ENCODE results near the gene ADNP. TPM values are rescaled to one million over a fixed set of nuclear protein-coding genes. Genes with fewer than 3 reads are reported as not detected.

ADNP gene
- total and polyA plus RNA-seq, 2 of the 13 experiments (the other 11 are each of a cell fraction or from before 2014, with no cell fraction given), result 21.0 to 21.5 TPM

DNA sequence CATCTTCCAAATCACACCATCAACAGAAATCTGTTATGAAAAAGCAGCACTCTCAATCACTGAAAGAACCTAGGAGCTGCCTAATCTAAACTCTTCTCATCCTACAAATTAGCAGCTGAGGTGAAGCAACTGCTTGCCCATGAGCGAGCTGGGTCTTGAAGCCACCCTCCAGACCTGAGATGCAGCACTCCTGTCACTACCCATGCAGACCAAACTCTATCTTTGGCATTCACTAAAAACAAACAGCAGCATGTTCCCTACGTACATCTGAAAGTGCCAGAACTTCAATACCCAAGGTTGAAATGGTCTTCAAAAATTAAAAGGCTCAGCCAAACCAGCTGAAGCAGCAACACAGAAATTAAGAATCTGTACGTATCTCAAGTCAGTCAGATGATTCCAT lies 14.3 kb downstream of the ADNP start:
- in situ Hi-C loops (cut with HindIII; ENCODE audit: extremely low pct_ligation_motif_present, low pct_unique_long_range_greater_than_20kb), result no loop called here
- ATAC-seq, result no peak

DNA sequence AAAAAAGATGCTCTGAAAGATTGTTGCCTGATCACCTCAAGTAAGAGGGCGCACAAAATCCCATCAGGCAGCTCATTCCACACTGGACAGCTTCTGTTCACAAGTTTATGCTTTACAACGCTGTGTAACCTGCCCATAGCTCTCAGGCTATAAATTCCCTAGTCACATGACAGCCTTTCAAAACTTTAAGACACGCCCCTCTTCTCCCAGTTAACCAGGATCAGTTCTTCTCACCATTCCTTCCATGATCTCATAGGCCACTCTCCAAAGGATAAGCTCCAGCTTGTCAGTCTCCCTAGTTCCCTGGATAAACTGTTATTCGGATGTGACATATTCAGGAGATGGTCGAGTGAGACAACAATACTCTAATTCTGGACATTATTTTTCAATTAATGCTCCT lies 15.0 kb downstream of the ADNP start:
- no TSS peak for BruUV-seq (replicated peaks)
- H3K36me3 ChIP-seq (replicated peaks in 1 of 2; ENCODE audit: control insufficient read depth in 1 of 2, insufficient read depth in 2 of 2, low read length in 2 of 2), result peaks cover 10 to 46% of the 10 kb centered on the region in 2 experiments
- DNase-seq (ENCODE audit: low spot score), result no peak
- peaks cover 94% of the 10 kb centered on the region for H3K79me2 ChIP-seq (ENCODE audit: insufficient read depth, low read length)
- 92% methylated on average over 5 of the region's 5 CpGs for WGBS (ENCODE audit: low lambda C conversion rate)
- H4K20me1 ChIP-seq (ENCODE audit: insufficient read depth, low read length), result peaks cover 67% of the 10 kb centered on the region
- H2AFZ ChIP-seq (ENCODE audit: low read length), result no peak overlapping the region
- POLR2A ChIA-PET, result interaction anchor here (1.3 kb wide), 1 partner anchor 14 kb away, joined by 5 read pairs; no protein-coding TSS in a partner anchor
- in situ Hi-C loops (cut with HindIII; ENCODE audit: extremely low pct_ligation_motif_present, low pct_unique_long_range_greater_than_20kb), result no loop called here
- TF ChIP-seq, protein P1, sequence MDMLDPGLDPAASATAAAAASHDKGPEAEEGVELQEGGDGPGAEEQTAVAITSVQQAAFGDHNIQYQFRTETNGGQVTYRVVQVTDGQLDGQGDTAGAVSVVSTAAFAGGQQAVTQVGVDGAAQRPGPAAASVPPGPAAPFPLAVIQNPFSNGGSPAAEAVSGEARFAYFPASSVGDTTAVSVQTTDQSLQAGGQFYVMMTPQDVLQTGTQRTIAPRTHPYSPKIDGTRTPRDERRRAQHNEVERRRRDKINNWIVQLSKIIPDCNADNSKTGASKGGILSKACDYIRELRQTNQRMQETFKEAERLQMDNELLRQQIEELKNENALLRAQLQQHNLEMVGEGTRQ (IDR thresholded peaks at IDR 0.05; ENCODE audit: low read depth, low read length), result no peak
- TF ChIP-seq, protein P1 (CRISPR knock-in tag; IDR thresholded peaks at IDR 0.05; ENCODE audit: borderline replicate concordance), result peak; percentile 29; the same call in 1 of the 2 replicates
- TF ChIP-seq, protein P2, sequence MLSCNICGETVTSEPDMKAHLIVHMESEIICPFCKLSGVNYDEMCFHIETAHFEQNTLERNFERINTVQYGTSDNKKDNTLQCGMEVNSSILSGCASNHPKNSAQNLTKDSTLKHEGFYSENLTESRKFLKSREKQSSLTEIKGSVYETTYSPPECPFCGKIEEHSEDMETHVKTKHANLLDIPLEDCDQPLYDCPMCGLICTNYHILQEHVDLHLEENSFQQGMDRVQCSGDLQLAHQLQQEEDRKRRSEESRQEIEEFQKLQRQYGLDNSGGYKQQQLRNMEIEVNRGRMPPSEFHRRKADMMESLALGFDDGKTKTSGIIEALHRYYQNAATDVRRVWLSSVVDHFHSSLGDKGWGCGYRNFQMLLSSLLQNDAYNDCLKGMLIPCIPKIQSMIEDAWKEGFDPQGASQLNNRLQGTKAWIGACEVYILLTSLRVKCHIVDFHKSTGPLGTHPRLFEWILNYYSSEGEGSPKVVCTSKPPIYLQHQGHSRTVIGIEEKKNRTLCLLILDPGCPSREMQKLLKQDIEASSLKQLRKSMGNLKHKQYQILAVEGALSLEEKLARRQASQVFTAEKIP (CRISPR knock-in tag; IDR thresholded peaks at IDR 0.05; ENCODE audit: borderline replicate concordance), result no peak
- TF ChIP-seq, protein P3, sequence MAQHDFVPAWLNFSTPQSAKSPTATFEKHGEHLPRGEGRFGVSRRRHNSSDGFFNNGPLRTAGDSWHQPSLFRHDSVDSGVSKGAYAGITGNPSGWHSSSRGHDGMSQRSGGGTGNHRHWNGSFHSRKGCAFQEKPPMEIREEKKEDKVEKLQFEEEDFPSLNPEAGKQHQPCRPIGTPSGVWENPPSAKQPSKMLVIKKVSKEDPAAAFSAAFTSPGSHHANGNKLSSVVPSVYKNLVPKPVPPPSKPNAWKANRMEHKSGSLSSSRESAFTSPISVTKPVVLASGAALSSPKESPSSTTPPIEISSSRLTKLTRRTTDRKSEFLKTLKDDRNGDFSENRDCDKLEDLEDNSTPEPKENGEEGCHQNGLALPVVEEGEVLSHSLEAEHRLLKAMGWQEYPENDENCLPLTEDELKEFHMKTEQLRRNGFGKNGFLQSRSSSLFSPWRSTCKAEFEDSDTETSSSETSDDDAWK (CRISPR knock-in tag; IDR thresholded peaks at IDR 0.05), result no peak
- no peak overlapping the region for H3K27ac ChIP-seq (ENCODE audit: extremely low read length, insufficient read depth, low read length)
- H3K4me3 ChIP-seq (replicated peaks in 1 of 3; ENCODE audit: insufficient read depth in 1 of 3, low read depth in 2 of 3, low read length in 3 of 3), result no peak overlapping the region
- no peak; the same call in 2 of the 3 replicates for ATAC-seq
- FAIRE-seq, result no peak
- H3K9me3 ChIP-seq (ENCODE audit: low read length), result no peaks in the 10 kb centered on the region
- H3K4me1 ChIP-seq (ENCODE audit: insufficient read depth, low read length), result peaks cover 12% of the 10 kb centered on the region
- intact Hi-C loops (cut with micrococcal nuclease; ENCODE audit: unreplicated experiment), result no loop called here
- no peak overlapping the region for H3K9ac ChIP-seq (ENCODE audit: insufficient read depth, low read depth, low read length)
- CTCF ChIA-PET (ENCODE audit: low intra/inter-chr PET ratio, low total read pairs), result no interaction called here
- H3K4me2 ChIP-seq (ENCODE audit: low read depth, low read length), result no peak overlapping the region
- H3K27me3 ChIP-seq (ENCODE audit: control insufficient read depth in 1 of 2, insufficient read depth in 2 of 2, low read length in 2 of 2), result no peaks in the 10 kb centered on the region

More for the DNA sequence above, 14.3 kb downstream of the ADNP start:
- Histone ChIP-seq H2AFZ (ENCODE audit: low read length) (no peak overlapping the region), H3K4me1 (ENCODE audit: insufficient read depth, low read length) (peaks cover 5% of the 10 kb centered on the region), H3K79me2 (ENCODE audit: insufficient read depth, low read length) (peaks cover 94% of the 10 kb centered on the region), H4K20me1 (ENCODE audit: insufficient read depth, low read length) (peaks cover 66% of the 10 kb centered on the region), H3K9me3 (ENCODE audit: low read length) (no peaks in the 10 kb centered on the region), H3K9ac (ENCODE audit: insufficient read depth, low read depth, low read length) (no peak overlapping the region), H3K27ac (ENCODE audit: extremely low read length, insufficient read depth, low read length) (no peak overlapping the region), H3K36me3 (replicated peaks in 1 of 2; ENCODE audit: control insufficient read depth in 1 of 2, insufficient read depth in 2 of 2, low read length in 2 of 2) (peaks cover 8 to 42% of the 10 kb centered on the region in 2 experiments), H3K4me3 (replicated peaks in 1 of 3; ENCODE audit: insufficient read depth in 1 of 3, low read depth in 2 of 3, low read length in 3 of 3) (no peak overlapping the region), H3K27me3 (ENCODE audit: control insufficient read depth in 1 of 2, insufficient read depth in 2 of 2, low read length in 2 of 2) (no peaks in the 10 kb centered on the region), H3K4me2 (ENCODE audit: low read depth, low read length) (no peak overlapping the region)
- DNase-seq (ENCODE audit: low spot score) (no peak), FAIRE-seq (no peak)
- BruUV-seq (replicated peaks), result no TSS peak
- peak; percentile 31 for TF ChIP-seq RBM22 (optimal IDR thresholded peaks at IDR 0.05; ENCODE audit: low read length)
- TF ChIP-seq NFE2 (CRISPR knock-in tag; IDR thresholded peaks at IDR 0.05), result no peak
- 100% methylated on average over 3 of the region's 3 CpGs for WGBS (ENCODE audit: low lambda C conversion rate)
- intact Hi-C loops (cut with micrococcal nuclease; ENCODE audit: unreplicated experiment), result no loop called here
- ChIA-PET CTCF (ENCODE audit: low intra/inter-chr PET ratio, low total read pairs) (no interaction called here), POLR2A (no interaction called here)

All from HepG2 (cell line).